Cardiac muscle cell (in vitro differentiated cells and primary cell): ENCODE data around the gene INSL4. TPM values are rescaled to one million over a fixed set of nuclear protein-coding genes. Genes with fewer than 3 reads are reported as not detected.

Experiments used
- DNase-seq, 2 donors: peaks; one replicate each; pipeline versions ENCODE4 v3.0.0 to v3.0.0-alpha.2; 2010 to 2017; ENCODE audit warnings: low read depth in 1 of 2, low spot score in 1 of 2
- H3K27ac ChIP-seq: fragments of 200-600 bp; sonication (generic); 2 replicates; pipeline ENCODE4 v1.5.1; 2016
- H3K27me3 ChIP-seq: fragments of 200-600 bp; sonication (generic); 2 replicates; pipeline ENCODE4 v1.6.0; 2016; ENCODE audit warnings: control low read depth
- H3K36me3 ChIP-seq: fragments of 200-600 bp; sonication (generic); 2 replicates; pipeline ENCODE4 v1.5.1; 2016; ENCODE audit warnings: control low read depth
- H3K4me1 ChIP-seq: fragments of 200-600 bp; sonication (generic); 2 replicates; pipeline ENCODE4 v1.8.1; 2017; ENCODE audit warnings: low read depth, mild to moderate bottlenecking, mixed run types
- H3K4me3 ChIP-seq: fragments of 200-600 bp; sonication (generic); 2 replicates; pipeline ENCODE4 v1.5.1; 2016; ENCODE audit warnings: mild to moderate bottlenecking
- H3K9me3 ChIP-seq: fragments of 200-600 bp; sonication (generic); 2 replicates; pipeline ENCODE4 v1.5.1; 2017; ENCODE audit warnings: low read depth, mild to moderate bottlenecking, control low read depth
- polyA plus RNA-seq: library from polyadenylated mRNA; unstranded; fragments of >200 nt; fragmentation: Nextera tagmentation; extraction: Ambion mirVana; gene quantifications from 2 replicates; pipeline ENCODE4 v1.2.1, GENCODE V29; 2016
- total RNA-seq: library from RNA; depleted of rRNA; stranded (reverse); fragments of >200 nt; gene quantifications from 2 replicates; pipeline ENCODE4 v1.2.3, GENCODE V29; 2016
- TF ChIP-seq, protein P1 (sequence below): IDR thresholded peaks from 2 replicates; pipeline ENCODE4 v1.5.1; 2012; ENCODE audit warnings: low read depth, mild to moderate bottlenecking, low read length

INSL4 gene
- total and polyA plus RNA-seq, 2 experiments from 2014 or later = not detected

DNA sequence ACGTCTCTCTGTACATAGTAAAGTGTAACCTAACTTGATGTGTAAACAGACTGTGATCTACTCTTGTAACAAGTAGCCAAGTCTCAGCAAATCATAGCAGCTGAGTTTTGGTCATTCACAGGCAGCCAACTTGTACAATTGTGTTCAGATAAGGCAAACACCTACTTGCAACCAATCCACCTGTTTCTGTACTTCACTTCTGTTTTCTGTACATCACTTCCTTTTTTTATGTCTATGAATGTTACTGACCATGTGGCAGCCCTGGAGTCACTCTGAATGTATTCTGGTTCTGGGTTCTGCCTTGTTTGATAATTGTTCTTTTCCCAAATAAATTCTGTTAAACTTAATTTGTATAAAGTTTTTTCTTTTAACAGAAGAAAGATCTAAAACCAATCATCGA, 47.3 kb downstream of the INSL4 start:
- TF ChIP-seq, protein P1, sequence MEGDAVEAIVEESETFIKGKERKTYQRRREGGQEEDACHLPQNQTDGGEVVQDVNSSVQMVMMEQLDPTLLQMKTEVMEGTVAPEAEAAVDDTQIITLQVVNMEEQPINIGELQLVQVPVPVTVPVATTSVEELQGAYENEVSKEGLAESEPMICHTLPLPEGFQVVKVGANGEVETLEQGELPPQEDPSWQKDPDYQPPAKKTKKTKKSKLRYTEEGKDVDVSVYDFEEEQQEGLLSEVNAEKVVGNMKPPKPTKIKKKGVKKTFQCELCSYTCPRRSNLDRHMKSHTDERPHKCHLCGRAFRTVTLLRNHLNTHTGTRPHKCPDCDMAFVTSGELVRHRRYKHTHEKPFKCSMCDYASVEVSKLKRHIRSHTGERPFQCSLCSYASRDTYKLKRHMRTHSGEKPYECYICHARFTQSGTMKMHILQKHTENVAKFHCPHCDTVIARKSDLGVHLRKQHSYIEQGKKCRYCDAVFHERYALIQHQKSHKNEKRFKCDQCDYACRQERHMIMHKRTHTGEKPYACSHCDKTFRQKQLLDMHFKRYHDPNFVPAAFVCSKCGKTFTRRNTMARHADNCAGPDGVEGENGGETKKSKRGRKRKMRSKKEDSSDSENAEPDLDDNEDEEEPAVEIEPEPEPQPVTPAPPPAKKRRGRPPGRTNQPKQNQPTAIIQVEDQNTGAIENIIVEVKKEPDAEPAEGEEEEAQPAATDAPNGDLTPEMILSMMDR = no peak
- no peaks in the 10 kb centered on the region for H3K27me3 ChIP-seq
- no peaks in the 10 kb centered on the region for H3K9me3 ChIP-seq
- no peak overlapping the region for H3K27ac ChIP-seq
- no peaks in the 10 kb centered on the region for H3K36me3 ChIP-seq
- no peaks in the 10 kb centered on the region for H3K4me1 ChIP-seq
- no peak overlapping the region for H3K4me3 ChIP-seq
- no peak for DNase-seq

Other genes with a start within 250 kb of the INSL4 start
- gene JAK2, start 246.1 kb upstream of the INSL4 start, total RNA-seq = 6.0 and 6.6 TPM in 2 replicates
- 3.9 and 4.4 TPM in 2 replicates for gene JAK2, start 246.1 kb upstream of the INSL4 start, polyA plus RNA-seq
- gene INSL6, start 45.8 kb upstream of the INSL4 start, total RNA-seq = not detected in 2 replicates
- 0.14 TPM in 1 of 2 replicates, not detected in the other for gene INSL6, start 45.8 kb upstream of the INSL4 start, polyA plus RNA-seq
- 0.92 TPM in 1 of 2 replicates, not detected in the other for gene RLN2, start 73.3 kb downstream of the INSL4 start, total RNA-seq
- gene RLN2, start 73.3 kb downstream of the INSL4 start, polyA plus RNA-seq = 2.1 and 6.1 TPM in 2 replicates
- gene RLN1, start 108.5 kb downstream of the INSL4 start, total RNA-seq = not detected in 2 replicates
- gene RLN1, start 108.5 kb downstream of the INSL4 start, polyA plus RNA-seq = 0.26 and 1.7 TPM in 2 replicates
- 15.4 and 16.8 TPM in 2 replicates for gene PLGRKT, start 206.5 kb downstream of the INSL4 start, total RNA-seq
- 35.4 and 37.1 TPM in 2 replicates for gene PLGRKT, start 206.5 kb downstream of the INSL4 start, polyA plus RNA-seq
- 0.39 TPM in 1 of 2 replicates, not detected in the other for gene CD274, start 219.1 kb downstream of the INSL4 start, total RNA-seq
- 0.39 TPM in 1 of 2 replicates, not detected in the other for gene CD274, start 219.1 kb downstream of the INSL4 start, polyA plus RNA-seq